GM12892 (cell line): ENCODE results near the gene SH3BP4.

Experiments
- POLR2A ChIP-seq: IDR thresholded peaks from 2 replicates; pipeline ENCODE4 v1.6.1; 2011; ENCODE audit warnings: low read depth, low read length, control low read depth
- POLR2AphosphoS5 ChIP-seq: IDR thresholded peaks from 2 replicates; pipeline ENCODE4 v1.6.1; 2011; ENCODE audit warnings: low read depth, low read length, control low read depth
- TAF1 ChIP-seq: IDR thresholded peaks from 2 replicates; pipeline ENCODE4 v1.6.1; 2011; ENCODE audit warnings: low read depth, mild to moderate bottlenecking, control low read depth, low read length, borderline replicate concordance

GRCh38 chr2:234945339-234945873 is 6.4 kb upstream of the SH3BP4 start:
- TF ChIP-seq TAF1: no peak
- no peak for TF ChIP-seq POLR2A
- TF ChIP-seq POLR2AphosphoS5: no peak
